ENCODE measurements around the gene SHE. TPM values are rescaled to one million over a fixed set of nuclear protein-coding genes. Genes with fewer than 3 reads are reported as not detected.

Gene SHE
- total and polyA plus RNA-seq, 4 donors = 3.1 to 7.5 (median 4.7) TPM

- H3K36me3 ChIP-seq (ENCODE audit: control insufficient read depth in 4 of 4, insufficient read depth in 3 of 4, low read depth in 1 of 4, low read length in 3 of 4) = no peaks in the 10 kb centered on the region
- no peaks in the 10 kb centered on the region for H3K27me3 ChIP-seq (ENCODE audit: control insufficient read depth in 4 of 4, insufficient read depth in 4 of 4, low read length in 3 of 4)
- 53% methylated on average over 3 of the region's 3 CpGs for WGBS
- TF ChIP-seq ATF3 (IDR thresholded peaks at IDR 0.05) = no peak
- TF ChIP-seq REST (IDR thresholded peaks at IDR 0.05) = no peak
- no peak for TF ChIP-seq YY1 (IDR thresholded peaks at IDR 0.05)
- TF ChIP-seq RAD21 (IDR thresholded peaks at IDR 0.05) = no peak
- TF ChIP-seq TAF1 (conservative IDR thresholded peaks at IDR 0.05) = no peak
- TF ChIP-seq MAX (IDR thresholded peaks at IDR 0.05) = no peak
- no peak for TF ChIP-seq RXRA (IDR thresholded peaks at IDR 0.05)
- TF ChIP-seq GABPA (IDR thresholded peaks at IDR 0.05 in 1 of 2, conservative IDR thresholded peaks at IDR 0.05 in 1 of 2) = no peak
- TF ChIP-seq SP1 (IDR thresholded peaks at IDR 0.05) = no peak
- TF ChIP-seq CTCF (IDR thresholded peaks at IDR 0.05; ENCODE audit: low read depth, low read length, missing input control) = no peak
- TF ChIP-seq NR2F2 (IDR thresholded peaks at IDR 0.05) = no peak
- no peak for TF ChIP-seq ZBTB33 (IDR thresholded peaks at IDR 0.05)
- no peak for TF ChIP-seq HNF4G (IDR thresholded peaks at IDR 0.05)
- H3K27ac ChIP-seq (ENCODE audit: low read depth in 1 of 2, low read length in 2 of 2) = no peak overlapping the region
- no peak for DNase-seq (ENCODE audit: low spot score)
- H3K4me1 ChIP-seq (ENCODE audit: control insufficient read depth in 4 of 4, insufficient read depth in 4 of 4, low read length in 3 of 4) = peaks cover 3 to 21% (median 8%) of the 10 kb centered on the region in 4 donors
- no peak overlapping the region for H3K4me3 ChIP-seq (ENCODE audit: low read depth in 1 of 3, low read length in 3 of 3)
- H3K9ac ChIP-seq (ENCODE audit: low read depth in 1 of 2, low read length in 2 of 2) = no peak overlapping the region
- H3K9me3 ChIP-seq (ENCODE audit: control insufficient read depth in 4 of 4, low read length in 3 of 4) = no peaks in the 10 kb centered on the region
Observed at GRCh38 chr1:154521695-154522094, 19.5 kb upstream of the SHE start.

GRCh38 chr1:154520333-154520732, 18.1 kb upstream of the SHE start:
- no peak for DNase-seq (ENCODE audit: low spot score)
- H3K27ac ChIP-seq (ENCODE audit: low read depth in 1 of 2, low read length in 2 of 2) = no peak overlapping the region

More at GRCh38 chr1:154520333-154520732, 18.1 kb upstream of the SHE start:
- Histone ChIP-seq H3K9me3 (ENCODE audit: control insufficient read depth in 4 of 4, low read length in 3 of 4) (no peaks in the 10 kb centered on the region), H3K27me3 (ENCODE audit: control insufficient read depth in 4 of 4, insufficient read depth in 4 of 4, low read length in 3 of 4) (no peaks in the 10 kb centered on the region), H3K4me1 (ENCODE audit: control insufficient read depth in 4 of 4, insufficient read depth in 4 of 4, low read length in 3 of 4) (peaks cover 3 to 21% (median 8%) of the 10 kb centered on the region in 4 donors), H3K9ac (ENCODE audit: low read depth in 1 of 2, low read length in 2 of 2) (no peak overlapping the region), H3K4me3 (ENCODE audit: low read depth in 1 of 3, low read length in 3 of 3) (no peak overlapping the region), H3K36me3 (ENCODE audit: control insufficient read depth in 4 of 4, insufficient read depth in 3 of 4, low read depth in 1 of 4, low read length in 3 of 4) (no peaks in the 10 kb centered on the region)
- TF ChIP-seq JUND (IDR thresholded peaks at IDR 0.05) (no peak), REST (IDR thresholded peaks at IDR 0.05) (no peak)
- WGBS = 42% methylated on average over 3 of the region's 3 CpGs

Measured in liver (tissue), 9 donors.